ENCODE measurements around the gene MYH14.
A peak's percentile ranks its signal among the peaks of the same experiment; 100 is the strongest.

MYH14 gene

GRCh38 chr19:50290775-50291174, 87.4 kb downstream of the MYH14 start:
- no peak for DNase-seq (ENCODE audit: low spot score)

GRCh38 chr19:50292216-50292827, 88.9 kb downstream of the MYH14 start:
- no peak for DNase-seq (ENCODE audit: low spot score)

- no peak for DNase-seq (ENCODE audit: low spot score)
These were observed 90.0 kb downstream of the MYH14 start for GRCh38 chr19:50293263-50294004.

GRCh38 chr19:50300051-50300450, 96.6 kb downstream of the MYH14 start:
- no peak for DNase-seq (ENCODE audit: low spot score)

- DNase-seq (ENCODE audit: low spot score), result peak; percentile 73
These were observed 97.6 kb downstream of the MYH14 start for GRCh38 chr19:50300814-50301606.

- DNase-seq (ENCODE audit: low spot score), result no peak
These were observed 98.2 kb downstream of the MYH14 start for GRCh38 chr19:50301607-50301971.

GRCh38 chr19:50303558-50303957, 100.1 kb downstream of the MYH14 start:
- no peak for DNase-seq (ENCODE audit: low spot score)

GRCh38 chr19:50308991-50309390, 105.6 kb downstream of the MYH14 start:
- no peak for DNase-seq (ENCODE audit: low spot score)

- no peak for DNase-seq (ENCODE audit: low spot score)
These were observed 106.1 kb downstream of the MYH14 start for GRCh38 chr19:50309396-50310125.

GRCh38 chr19:50310759-50311465, 107.5 kb downstream of the MYH14 start:
- no peak for DNase-seq (ENCODE audit: low spot score)

- DNase-seq (ENCODE audit: low spot score), result no peak
These were observed 108.6 kb downstream of the MYH14 start for GRCh38 chr19:50311723-50312635.

- no peak for DNase-seq (ENCODE audit: low spot score)
These were observed 109.8 kb downstream of the MYH14 start for GRCh38 chr19:50312967-50313811.

- DNase-seq (ENCODE audit: low spot score), result no peak
These were observed 110.6 kb downstream of the MYH14 start for GRCh38 chr19:50313812-50314536.

GRCh38 chr19:50314724-50315708, 111.6 kb downstream of the MYH14 start:
- DNase-seq (ENCODE audit: low spot score), result no peak

- DNase-seq (ENCODE audit: low spot score), result no peak
These were observed 112.5 kb downstream of the MYH14 start for GRCh38 chr19:50315773-50316448.

- no peak for DNase-seq (ENCODE audit: low spot score)
These were observed 113.7 kb downstream of the MYH14 start for GRCh38 chr19:50317115-50317514.

GRCh38 chr19:50318438-50318837, 115.0 kb downstream of the MYH14 start:
- DNase-seq (ENCODE audit: low spot score), result no peak
